GM19395 (cell line): ENCODE data around the gene NT5C2.
"Not testable (repeated sequence)": the region's sequence is repeated elsewhere in the genome, so short reads cannot be mapped to it uniquely, and the experiment has no call there.

Source experiments
- ATAC-seq: cut with Tn5 transposase; IDR thresholded peaks from one replicate; pipeline ENCODE4 v1.9.1; 2021; ENCODE audit warnings: mild to moderate bottlenecking, moderate library complexity; ENCODE audit not compliant: unreplicated experiment

NT5C2 gene

GRCh38 chr10:103202319-103202718, 9.2 kb upstream of the NT5C2 start:
- ATAC-seq, result no peak

- no peak for ATAC-seq
Observed at GRCh38 chr10:103199488-103199887, 6.4 kb upstream of the NT5C2 start.

GRCh38 chr10:103198648-103199047, 5.6 kb upstream of the NT5C2 start:
- no peak for ATAC-seq

GRCh38 chr10:103197903-103198302, 4.8 kb upstream of the NT5C2 start:
- no peak for ATAC-seq

GRCh38 chr10:103197174-103197573, 4.1 kb upstream of the NT5C2 start:
- no peak for ATAC-seq

- ATAC-seq, result no peak
Observed at GRCh38 chr10:103196516-103196915, 3.4 kb upstream of the NT5C2 start.

GRCh38 chr10:103193820-103194529, 903 bp upstream of the NT5C2 start:
- no peak for ATAC-seq

GRCh38 chr10:103192451-103193106, 493 bp downstream of the NT5C2 start:
- peak; percentile 67 for ATAC-seq

GRCh38 chr10:103192089-103192450, 1.0 kb downstream of the NT5C2 start:
- ATAC-seq, result peak; percentile 11

- ATAC-seq, result not testable (repeated sequence)
Observed at GRCh38 chr10:103191198-103191597, 1.9 kb downstream of the NT5C2 start.

GRCh38 chr10:103188853-103189252, 4.2 kb downstream of the NT5C2 start:
- ATAC-seq, result no peak

- ATAC-seq, result no peak
Observed at GRCh38 chr10:103186128-103186527, 6.9 kb downstream of the NT5C2 start.

GRCh38 chr10:103184615-103185014, 8.5 kb downstream of the NT5C2 start:
- no peak for ATAC-seq

- ATAC-seq, result not testable (repeated sequence)
Observed at GRCh38 chr10:103183991-103184451, 9.1 kb downstream of the NT5C2 start.

- ATAC-seq, result peak; percentile 84
Observed at GRCh38 chr10:103181244-103181643, 11.8 kb downstream of the NT5C2 start.

- no peak for ATAC-seq
Observed at GRCh38 chr10:103180491-103180890, 12.6 kb downstream of the NT5C2 start.

- no peak for ATAC-seq
Observed at GRCh38 chr10:103177123-103177522, 15.9 kb downstream of the NT5C2 start.

GRCh38 chr10:103175580-103176285, 17.3 kb downstream of the NT5C2 start:
- no peak for ATAC-seq

- not testable (repeated sequence) for ATAC-seq
Observed at GRCh38 chr10:103174324-103174723, 18.7 kb downstream of the NT5C2 start.

GRCh38 chr10:103171278-103171677, 21.8 kb downstream of the NT5C2 start:
- no peak for ATAC-seq

GRCh38 chr10:103168438-103168837, 24.6 kb downstream of the NT5C2 start:
- no peak for ATAC-seq

GRCh38 chr10:103167554-103167953, 25.5 kb downstream of the NT5C2 start:
- ATAC-seq, result not testable (repeated sequence)
